HG02610 (cell line): Measurements from ENCODE around the gene LHX3.
"Not testable (repeated sequence)": the region's sequence is repeated elsewhere in the genome, so short reads cannot be mapped to it uniquely, and the experiment has no call there.

Source experiments
- ATAC-seq: cut with Tn5 transposase; IDR thresholded peaks from one replicate; pipeline ENCODE4 v1.9.1; 2021; ENCODE audit warnings: mild to moderate bottlenecking, moderate library complexity; ENCODE audit not compliant: unreplicated experiment

Gene LHX3

DNA sequence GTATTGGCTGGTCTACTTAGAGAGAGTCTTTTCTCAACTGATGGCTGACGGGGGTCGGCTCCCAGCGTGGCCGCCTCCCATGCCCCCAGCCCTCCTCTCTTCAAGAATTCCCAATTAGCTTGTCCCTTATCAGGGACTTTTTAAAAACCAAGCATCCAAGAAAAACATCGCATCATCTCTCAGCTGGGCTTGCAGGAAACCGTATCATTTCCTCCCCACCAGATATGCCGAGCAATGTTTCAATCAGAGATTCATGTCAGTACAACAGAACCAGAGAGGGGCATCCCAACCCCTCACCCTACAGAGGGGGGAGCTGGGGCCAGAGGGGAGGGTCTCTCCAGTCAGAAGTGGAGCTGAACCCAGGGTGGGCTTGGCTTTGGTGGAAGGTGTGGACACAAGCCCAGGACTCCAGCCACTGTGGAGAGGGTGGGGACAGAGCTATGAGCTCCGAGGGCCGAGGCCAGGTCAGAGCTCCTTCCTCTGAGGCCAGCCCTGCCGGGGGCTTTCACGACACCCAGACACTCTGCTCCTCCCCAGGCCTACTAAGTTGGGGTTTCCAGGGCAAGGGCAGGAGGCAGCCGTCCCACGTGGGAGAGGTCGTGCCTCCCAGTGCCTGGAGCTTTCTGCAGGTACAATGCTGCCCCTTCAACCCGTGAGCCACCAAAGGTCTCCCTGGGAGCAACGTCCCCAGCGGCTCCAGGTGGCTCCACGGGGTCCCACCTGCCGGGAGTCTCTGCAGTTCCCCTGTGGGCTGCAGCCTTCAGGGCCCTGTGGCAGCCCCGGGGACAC, 47.3 kb downstream of the LHX3 start:
- ATAC-seq = no peak

- no peak for ATAC-seq
Measured at GRCh38 chr9:136156209-136157120, 48.5 kb downstream of the LHX3 start.

GRCh38 chr9:136155576-136155975, 49.4 kb downstream of the LHX3 start:
- ATAC-seq = no peak

DNA sequence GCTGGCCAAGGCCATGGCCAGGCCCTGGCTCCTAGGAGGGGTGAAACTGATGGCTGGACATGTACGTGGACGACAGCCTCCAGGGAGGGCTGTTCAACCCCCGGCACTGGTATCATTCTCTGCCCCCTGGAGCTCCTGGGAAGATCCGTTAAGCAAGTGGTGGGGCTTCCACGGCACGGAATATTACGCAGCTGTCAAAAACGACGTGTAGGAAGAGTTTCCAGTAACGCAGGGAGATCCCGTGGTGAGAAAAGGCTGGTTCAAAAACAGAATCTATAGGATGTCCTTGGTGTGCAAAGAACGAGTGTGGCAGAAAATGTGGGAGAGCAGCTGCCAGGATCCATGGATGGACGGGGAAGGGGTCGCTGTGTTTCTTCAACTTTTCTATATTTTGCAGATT, 50.0 kb downstream of the LHX3 start:
- no peak for ATAC-seq

DNA sequence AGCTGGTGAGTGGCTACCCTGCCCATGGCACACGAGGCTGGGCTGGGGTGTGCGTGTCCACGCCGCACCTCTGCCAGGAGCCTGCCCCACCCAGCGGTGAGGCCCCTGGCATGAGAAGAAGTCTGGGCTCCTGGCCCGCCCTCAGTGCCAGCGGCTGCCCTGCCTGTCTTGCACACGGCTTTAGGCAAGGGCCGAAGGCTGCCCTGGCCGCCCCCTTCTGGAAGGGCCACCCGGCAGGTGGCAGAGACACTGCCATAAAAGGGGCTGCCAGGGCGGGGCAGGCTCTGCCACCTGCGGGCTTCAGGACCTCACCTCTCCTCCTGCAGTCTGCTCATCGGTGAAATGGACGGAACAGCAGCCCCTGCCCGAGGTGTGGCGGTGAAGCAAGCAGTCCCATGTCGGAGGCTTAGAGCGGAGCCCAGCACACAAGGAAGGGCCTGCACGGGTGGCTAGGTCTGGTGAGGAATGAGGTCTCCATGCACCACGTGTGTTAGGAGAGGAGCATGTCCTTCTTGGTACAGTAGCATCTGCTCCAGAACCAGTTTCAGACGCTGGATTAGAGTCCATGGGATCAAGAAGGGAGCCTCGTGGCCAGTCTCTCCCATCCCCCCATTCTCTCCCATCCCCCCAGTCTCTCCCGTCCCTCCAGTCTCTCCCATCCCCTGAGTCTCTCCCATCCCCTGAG, 51.4 kb downstream of the LHX3 start:
- no peak for ATAC-seq

GRCh38 chr9:136152931-136153330, 52.0 kb downstream of the LHX3 start:
- no peak for ATAC-seq

DNA sequence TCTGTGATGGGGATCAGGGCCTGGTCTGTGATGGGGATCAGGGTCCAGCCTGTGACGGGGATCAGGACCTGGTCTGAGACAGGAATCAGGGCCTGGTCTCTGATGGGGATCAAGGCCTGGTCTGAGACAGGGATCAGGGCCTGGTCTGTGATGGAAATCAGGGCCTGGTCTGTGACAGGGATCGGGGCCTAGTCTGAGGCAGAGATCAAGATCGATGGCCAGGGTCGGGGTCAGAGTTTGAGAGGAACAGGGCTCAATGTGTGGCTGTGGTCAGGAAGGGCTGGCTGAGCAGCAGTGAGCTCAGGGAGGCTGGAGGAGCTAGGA, 52.4 kb downstream of the LHX3 start:
- no peak for ATAC-seq

- no peak for ATAC-seq
Measured at GRCh38 chr9:136151848-136152542, 52.9 kb downstream of the LHX3 start.

DNA sequence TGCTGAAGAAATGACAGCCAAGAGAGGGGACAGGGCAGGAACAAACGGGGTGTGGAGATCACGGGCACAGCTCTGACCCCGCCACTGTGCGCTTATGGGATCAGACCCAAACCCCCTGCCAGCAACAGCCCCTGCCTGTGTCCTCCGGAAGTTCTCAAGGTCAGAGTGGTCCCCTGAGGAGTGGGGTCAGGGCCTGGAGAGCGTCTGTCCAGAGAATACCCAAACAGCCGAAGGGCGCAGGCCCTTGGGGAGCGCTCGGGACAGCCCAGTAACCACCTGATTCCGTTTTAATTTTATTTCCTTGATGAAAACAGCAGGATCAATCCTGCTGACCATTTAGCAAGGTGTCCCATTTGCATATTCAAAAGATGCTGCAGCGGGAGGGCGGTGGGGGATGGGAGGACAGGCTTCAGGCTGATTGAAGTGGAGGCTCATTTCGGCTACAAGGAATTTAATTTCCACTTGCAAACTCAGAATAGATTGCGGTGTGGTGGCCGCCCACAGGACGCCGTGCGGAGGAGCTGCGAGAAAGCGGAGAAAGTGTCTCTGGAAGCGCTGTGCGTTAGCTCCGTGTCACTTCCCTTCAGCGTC, 53.6 kb downstream of the LHX3 start:
- ATAC-seq = no peak

DNA sequence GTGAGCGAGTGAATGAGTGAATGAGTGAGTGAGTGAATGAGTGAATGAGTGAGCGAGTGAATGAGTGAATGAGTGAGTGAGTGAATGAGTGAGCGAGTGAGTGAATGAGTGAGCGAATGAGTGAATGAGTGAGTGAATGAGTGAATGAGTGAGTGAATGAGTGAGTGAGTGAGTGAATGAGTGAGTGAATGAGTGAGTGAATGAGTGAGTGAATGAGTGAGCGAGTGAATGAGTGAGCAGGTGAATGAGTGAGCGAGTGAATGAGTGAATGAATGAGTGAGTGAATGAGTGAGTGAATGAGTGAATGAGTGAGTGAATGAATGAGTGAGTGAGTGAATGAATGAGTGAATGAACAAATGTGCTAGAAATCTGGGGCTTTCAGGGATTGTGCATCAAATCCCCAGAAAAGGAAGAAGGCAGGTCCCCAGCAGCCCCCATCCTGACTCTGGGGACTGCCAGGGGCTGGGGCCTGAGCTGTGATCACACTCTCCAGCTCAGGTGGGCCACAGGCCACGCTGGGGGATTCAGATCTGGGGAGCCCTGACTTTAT, 54.2 kb downstream of the LHX3 start:
- ATAC-seq = not testable (repeated sequence)

DNA sequence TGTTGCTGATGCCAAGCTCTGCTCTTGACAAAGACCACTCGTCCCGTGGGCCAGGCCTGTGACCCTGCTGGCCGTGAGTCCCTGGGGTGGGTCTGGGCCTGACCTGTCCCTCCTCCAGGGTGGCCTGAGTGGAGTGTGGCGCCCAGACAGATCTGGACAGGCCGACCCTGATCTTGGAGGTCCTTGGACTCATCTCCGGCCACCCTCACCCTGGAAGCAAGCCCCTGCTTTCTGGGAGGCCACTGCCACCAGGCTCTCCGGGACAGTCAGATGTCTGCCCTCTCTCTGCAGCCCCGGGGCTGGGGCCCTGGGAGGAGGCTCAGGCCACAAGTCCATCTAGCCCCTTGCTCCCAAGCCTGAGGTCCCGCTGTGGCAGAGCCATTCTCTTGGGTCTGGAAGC, 55.1 kb downstream of the LHX3 start:
- ATAC-seq = no peak

DNA sequence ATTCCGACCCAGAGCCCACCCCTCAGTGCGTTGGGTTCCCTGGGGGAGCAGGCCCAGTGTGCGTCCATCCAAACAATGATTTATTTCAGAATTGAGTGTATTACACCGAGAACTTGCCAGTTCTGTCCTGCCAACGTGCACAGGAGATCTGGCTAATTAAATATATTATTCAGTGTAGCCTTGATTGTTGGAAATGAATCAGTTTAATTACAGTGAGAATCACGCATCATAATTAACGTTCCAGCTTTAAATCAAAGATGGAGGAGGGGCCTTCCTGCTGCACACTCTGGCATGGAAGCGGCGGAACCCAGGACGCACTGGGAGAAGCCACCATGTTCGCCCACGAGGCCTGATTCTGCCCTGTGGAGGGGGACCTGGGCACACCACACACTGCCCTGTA, 55.6 kb downstream of the LHX3 start:
- no peak for ATAC-seq

DNA sequence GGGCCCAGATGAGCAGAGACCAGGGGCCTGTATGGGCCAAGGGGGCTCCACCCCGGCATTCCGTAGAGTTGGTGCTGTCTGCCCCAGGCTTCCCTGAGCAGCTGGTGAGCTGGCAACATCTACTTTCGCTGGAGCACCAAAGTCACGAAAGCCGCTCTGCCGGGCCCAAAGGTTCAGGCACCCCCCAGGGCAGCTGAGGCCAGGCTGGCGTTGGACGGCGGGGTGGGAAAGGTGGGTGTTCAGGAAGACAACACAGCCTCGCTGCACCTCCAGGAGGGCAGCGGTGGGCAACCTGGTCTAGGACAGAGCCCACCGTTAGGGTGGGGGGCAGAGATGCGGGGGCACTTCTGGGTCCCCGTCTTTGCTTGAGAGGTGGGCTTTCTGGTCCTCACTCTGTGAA, 56.2 kb downstream of the LHX3 start:
- ATAC-seq = no peak

GRCh38 chr9:136147890-136148714, 56.8 kb downstream of the LHX3 start:
- ATAC-seq = no peak

- no peak for ATAC-seq
Measured at GRCh38 chr9:136147038-136147889, 57.7 kb downstream of the LHX3 start.
